NT2/D1 (cell line): ENCODE measurements around the gene REC8.
A peak's percentile ranks its signal among the peaks of the same experiment; 100 is the strongest.

ENCODE experiments used
- DNase-seq: peaks from one replicate; pipeline ENCODE4 v3.0.0-alpha.2; 2011; ENCODE audit warnings: low read depth, low spot score
- H3K27me3 ChIP-seq: 2 replicates; pipeline ENCODE4 v1.6.0; 2011; ENCODE audit warnings: mild to moderate bottlenecking; ENCODE audit not compliant: insufficient read length, insufficient read depth
- H3K36me3 ChIP-seq: 2 replicates; pipeline ENCODE4 v1.6.1; 2011; ENCODE audit warnings: mild to moderate bottlenecking, low read length, mixed read lengths; ENCODE audit not compliant: insufficient read depth, insufficient read length
- H3K4me1 ChIP-seq: 2 replicates; pipeline ENCODE4 v1.5.1; 2011; ENCODE audit not compliant: insufficient read depth, insufficient read length
- H3K4me3 ChIP-seq: 2 replicates; pipeline ENCODE4 v1.5.1; 2011; ENCODE audit warnings: low read depth; ENCODE audit not compliant: insufficient read length
- H3K9ac ChIP-seq: 2 replicates; pipeline ENCODE4 v1.6.0; 2011; ENCODE audit warnings: low read depth; ENCODE audit not compliant: insufficient read length
- H3K9me3 ChIP-seq: 2 replicates; pipeline ENCODE4 v1.5.1; 2011; ENCODE audit warnings: mild to moderate bottlenecking, low read length; ENCODE audit not compliant: insufficient read depth
- SUZ12 ChIP-seq: IDR thresholded peaks from 2 replicates; pipeline ENCODE4 v1.6.1; 2011; ENCODE audit not compliant: insufficient read length, insufficient read depth; ENCODE audit errors: extremely low read depth
- YY1 ChIP-seq: IDR thresholded peaks from 2 replicates; pipeline ENCODE4 v1.6.1; 2011; ENCODE audit not compliant: insufficient read length, insufficient read depth
- ZNF274 ChIP-seq: IDR thresholded peaks from 2 replicates; pipeline ENCODE4 v1.6.1; 2011; ENCODE audit warnings: mild to moderate bottlenecking, low read depth, low read length

Gene REC8

GRCh38 chr14:24146978-24147760 lies 24.7 kb upstream of the REC8 start, which contains the start of gene RNF31:
TSS of gene RNF31 (plus strand) at chr14:24147498. CDS start at chr14:24147699, 201 bp downstream.
- no peaks in the 10 kb centered on the region for H3K4me1 ChIP-seq
- TF ChIP-seq YY1 (no peak), SUZ12 (no peak), ZNF274 (no peak)
- peak; percentile 94 for DNase-seq
- peak within 1 kb of the TSS; percentile 90 for H3K4me3 ChIP-seq
- no peaks in the 10 kb centered on the region for H3K9me3 ChIP-seq
- peaks cover 55% of the 10 kb centered on the region for H3K36me3 ChIP-seq
- H3K9ac ChIP-seq = peak within 1 kb of the TSS; percentile 94
- no peaks in the 10 kb centered on the region for H3K27me3 ChIP-seq

GRCh38 chr14:24147761-24148428 lies 24.0 kb upstream of the REC8 start:
- H3K4me1 ChIP-seq = no peaks in the 10 kb centered on the region
- peak overlapping the region; percentile 94 for H3K9ac ChIP-seq
- H3K9me3 ChIP-seq = no peaks in the 10 kb centered on the region
- H3K4me3 ChIP-seq = peak overlapping the region; percentile 90
- H3K36me3 ChIP-seq = peaks cover 59% of the 10 kb centered on the region
- no peak for TF ChIP-seq YY1
- no peak for TF ChIP-seq ZNF274
- no peak for TF ChIP-seq SUZ12
- no peaks in the 10 kb centered on the region for H3K27me3 ChIP-seq
- DNase-seq = no peak

- no peak for DNase-seq
- no peaks in the 10 kb centered on the region for H3K9me3 ChIP-seq
- H3K9ac ChIP-seq = no peak overlapping the region
- no peak for TF ChIP-seq SUZ12
- TF ChIP-seq YY1 = no peak
- TF ChIP-seq ZNF274 = no peak
- peaks cover 48% of the 10 kb centered on the region for H3K36me3 ChIP-seq
- H3K27me3 ChIP-seq = no peaks in the 10 kb centered on the region
- H3K4me3 ChIP-seq = no peak overlapping the region
- no peaks in the 10 kb centered on the region for H3K4me1 ChIP-seq
Measured at GRCh38 chr14:24149302-24149969, 22.4 kb upstream of the REC8 start.

DNA sequence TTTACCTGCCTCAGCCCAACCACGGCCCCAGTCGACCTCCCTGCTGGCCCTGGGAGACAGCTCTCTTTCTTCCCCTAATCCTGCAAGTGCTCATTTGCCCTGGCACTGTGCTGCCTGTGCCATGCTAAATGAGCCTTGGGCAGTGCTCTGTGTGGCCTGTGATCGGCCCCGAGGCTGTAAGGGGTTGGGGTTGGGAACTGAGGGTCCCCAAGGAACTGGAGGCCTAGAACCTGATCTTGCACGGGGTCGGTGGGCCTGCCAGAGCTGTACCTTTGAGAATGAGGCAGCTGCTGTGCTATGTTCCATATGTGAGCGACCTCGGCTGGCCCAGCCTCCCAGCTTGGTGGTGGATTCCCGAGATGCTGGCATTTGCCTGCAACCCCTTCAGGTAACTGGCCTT lies 21.8 kb upstream of the REC8 start:
- Histone ChIP-seq H3K9me3 (no peaks in the 10 kb centered on the region), H3K4me1 (no peaks in the 10 kb centered on the region), H3K36me3 (peaks cover 50% of the 10 kb centered on the region), H3K4me3 (no peak overlapping the region), H3K9ac (no peak overlapping the region), H3K27me3 (no peaks in the 10 kb centered on the region)
- TF ChIP-seq ZNF274 = no peak
- no peak for TF ChIP-seq SUZ12
- TF ChIP-seq YY1 = no peak
- DNase-seq = no peak

- Histone ChIP-seq H3K9ac (no peak overlapping the region), H3K27me3 (no peaks in the 10 kb centered on the region), H3K36me3 (peaks cover 51% of the 10 kb centered on the region), H3K9me3 (no peaks in the 10 kb centered on the region), H3K4me1 (no peaks in the 10 kb centered on the region), H3K4me3 (no peak overlapping the region)
- DNase-seq = no peak
- TF ChIP-seq ZNF274 (no peak), YY1 (no peak), SUZ12 (no peak)
Measured at GRCh38 chr14:24150567-24150966, 21.3 kb upstream of the REC8 start.

DNA sequence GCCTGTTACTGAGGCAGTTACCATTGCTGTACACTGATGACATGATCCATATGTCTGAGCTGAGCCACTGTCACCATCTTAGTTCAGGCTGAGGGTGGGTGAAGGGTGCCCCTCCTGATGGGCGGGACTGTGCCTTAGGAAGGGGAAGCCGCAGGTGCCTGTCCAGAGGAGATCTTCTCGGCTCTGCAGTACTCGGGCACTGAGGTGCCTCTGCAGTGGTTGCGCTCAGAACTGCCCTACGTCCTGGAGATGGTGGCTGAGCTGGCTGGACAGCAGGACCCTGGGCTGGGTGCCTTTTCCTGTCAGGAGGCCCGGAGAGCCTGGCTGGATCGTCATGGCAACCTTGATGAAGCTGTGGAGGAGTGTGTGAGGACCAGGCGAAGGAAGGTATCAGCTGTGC lies 20.9 kb upstream of the REC8 start:
- peaks cover 55% of the 10 kb centered on the region for H3K36me3 ChIP-seq
- no peak for TF ChIP-seq SUZ12
- TF ChIP-seq YY1 = no peak
- no peak for TF ChIP-seq ZNF274
- H3K4me3 ChIP-seq = no peak overlapping the region
- H3K9me3 ChIP-seq = no peaks in the 10 kb centered on the region
- H3K27me3 ChIP-seq = no peaks in the 10 kb centered on the region
- H3K4me1 ChIP-seq = no peaks in the 10 kb centered on the region
- H3K9ac ChIP-seq = no peak overlapping the region
- no peak for DNase-seq
